GM23338 (cell line): ENCODE results near the gene PRR12. TPM values are rescaled to one million over a fixed set of nuclear protein-coding genes. Genes with fewer than 3 reads are reported as not detected.

Experiments
- CTCF ChIP-seq, 2 experiments: fragments of 200-600 bp in 1 of 2; sonication (generic) in 1 of 2; conservative IDR thresholded peaks; 2 replicates each; pipeline versions ENCODE4 v1.5.1 to v1.6.1; 2016 to 2017; ENCODE audit warnings: antibody characterized with exemption in 2 of 2, low read depth in 2 of 2, mild to moderate bottlenecking in 2 of 2, moderate library complexity in 1 of 2
- ETS1 ChIP-seq: IDR thresholded peaks from 2 replicates; pipeline ENCODE4 v1.6.1; 2016; ENCODE audit warnings: antibody characterized with exemption
- EZH2 ChIP-seq: fragments of 200-600 bp; sonication (generic); IDR thresholded peaks from one replicate; pipeline ENCODE4 v1.8.0; 2017; ENCODE audit warnings: antibody characterized with exemption, mild to moderate bottlenecking, low read depth; ENCODE audit not compliant: unreplicated experiment
- JUNB ChIP-seq: IDR thresholded peaks from one replicate; pipeline ENCODE4 v1.6.1; 2016; ENCODE audit warnings: antibody characterized with exemption; ENCODE audit not compliant: unreplicated experiment
- NANOG ChIP-seq: IDR thresholded peaks from 2 replicates; pipeline ENCODE4 v1.6.1; 2016; ENCODE audit warnings: antibody characterized with exemption, borderline replicate concordance
- REST ChIP-seq: IDR thresholded peaks from one replicate; pipeline ENCODE4 v1.6.1; 2018; ENCODE audit warnings: antibody characterized with exemption; ENCODE audit not compliant: unreplicated experiment
- ZNF462 ChIP-seq: fragments of 250-450 bp; sonication (Bioruptor Pico); IDR thresholded peaks from 2 replicates; pipeline ENCODE4 v1.5.0; 2020; ENCODE audit warnings: mild to moderate bottlenecking, moderate library complexity
- polyA plus RNA-seq: library from polyadenylated mRNA; unstranded; fragments of >200 nt; fragmentation: Nextera tagmentation; extraction: Ambion mirVana; gene quantifications from 2 replicates; pipeline ENCODE4 v1.2.1, GENCODE V29; 2016
- total RNA-seq: library from RNA; depleted of rRNA; stranded (reverse); fragments of >200 nt; shearing (Covaris generic); gene quantifications from 2 replicates; pipeline ENCODE4 v1.2.3, GENCODE V29; 2014

Gene PRR12
- total and polyA plus RNA-seq, 2 experiments from 2014 or later, result 8.6 to 41.6 TPM

GRCh38 chr19:49574206-49574755 lies 16.7 kb upstream of the PRR12 start (continued):
- no peak for TF ChIP-seq ZNF462 (CRISPR knock-in tag)
- no peak for TF ChIP-seq ETS1
- TF ChIP-seq NANOG, result no peak
- no peak for TF ChIP-seq CTCF (conservative IDR thresholded peaks at IDR 0.05; ENCODE audit: low read depth in 2 of 2)
- no peak for TF ChIP-seq JUNB
- TF ChIP-seq EZH2, result no peak
- no peak for TF ChIP-seq REST
